Skeletal muscle cell (primary cell): ENCODE measurements around the gene HSPB8.
A peak's percentile ranks its signal among the peaks of the same experiment; 100 is the strongest.
"Not testable (repeated sequence)": the region's sequence is repeated elsewhere in the genome, so short reads cannot be mapped to it uniquely, and the experiment has no call there.

ENCODE experiments used
- DNase-seq: peaks from one replicate; pipeline ENCODE4 v3.0.0-alpha.2; 2010; ENCODE audit warnings: low read depth
- H3K4me3 ChIP-seq: 2 replicates; pipeline ENCODE4 v1.5.1; 2011; ENCODE audit warnings: low read depth, mild to moderate bottlenecking, control low read depth, low read length, moderate library complexity

HSPB8 gene

DNA sequence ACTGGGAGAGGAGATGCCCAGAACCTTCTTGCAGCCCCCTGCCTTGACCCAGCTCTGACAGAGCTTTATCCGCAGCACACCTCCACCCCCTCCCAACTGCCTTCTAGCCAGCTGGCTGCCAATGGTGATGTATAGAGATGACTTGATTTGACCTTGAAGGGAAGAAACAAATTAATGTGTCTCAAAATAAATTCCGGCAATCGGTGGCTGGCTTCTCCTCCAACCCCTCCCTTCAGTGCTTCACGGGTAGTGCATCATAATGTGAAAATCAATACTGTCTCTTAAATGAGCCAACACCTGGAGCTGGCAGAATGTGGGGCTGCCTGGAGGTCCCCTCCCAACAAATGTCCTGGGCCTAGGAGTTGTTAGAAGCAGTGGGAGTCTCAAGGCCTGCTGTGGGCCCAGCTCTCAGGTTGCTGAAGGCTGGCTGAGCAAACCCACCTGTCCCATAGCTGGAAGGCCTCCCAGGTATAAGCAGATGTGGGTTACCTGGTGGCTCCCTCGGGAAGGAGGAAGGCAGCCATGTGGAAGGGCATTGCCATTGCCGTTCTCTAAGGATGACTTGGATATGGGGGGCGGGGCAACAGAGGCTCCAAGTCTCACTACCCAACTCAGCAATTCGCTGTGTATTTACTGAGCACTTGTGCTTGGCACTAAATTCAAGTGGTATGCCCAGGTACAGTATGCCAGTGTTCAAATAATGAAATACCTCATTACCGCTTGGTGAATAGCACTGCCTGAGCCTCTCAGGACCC is 23.2 kb downstream of the HSPB8 start:
- H3K4me3 ChIP-seq, result no peak overlapping the region
- no peak for DNase-seq

DNA sequence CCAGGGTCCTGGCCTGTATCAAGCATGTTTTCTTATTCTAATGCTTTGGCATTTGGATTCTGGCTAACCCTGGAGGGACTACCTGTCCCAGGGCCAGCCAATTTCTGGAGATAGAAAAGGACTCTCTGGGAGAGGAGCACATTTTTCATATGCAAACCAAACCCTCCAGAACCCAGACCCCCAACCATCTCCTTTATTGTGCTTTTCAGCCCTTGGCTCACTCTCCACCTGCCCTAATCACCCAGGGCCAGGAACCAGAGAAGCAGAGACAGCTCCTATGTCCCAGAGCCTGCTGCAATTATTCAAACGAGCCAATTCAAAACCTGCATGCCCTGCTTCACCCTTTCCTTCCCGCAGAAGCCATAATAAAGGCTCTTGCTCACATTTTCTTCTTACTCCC is 23.8 kb downstream of the HSPB8 start:
- DNase-seq, result no peak
- no peak overlapping the region for H3K4me3 ChIP-seq

DNA sequence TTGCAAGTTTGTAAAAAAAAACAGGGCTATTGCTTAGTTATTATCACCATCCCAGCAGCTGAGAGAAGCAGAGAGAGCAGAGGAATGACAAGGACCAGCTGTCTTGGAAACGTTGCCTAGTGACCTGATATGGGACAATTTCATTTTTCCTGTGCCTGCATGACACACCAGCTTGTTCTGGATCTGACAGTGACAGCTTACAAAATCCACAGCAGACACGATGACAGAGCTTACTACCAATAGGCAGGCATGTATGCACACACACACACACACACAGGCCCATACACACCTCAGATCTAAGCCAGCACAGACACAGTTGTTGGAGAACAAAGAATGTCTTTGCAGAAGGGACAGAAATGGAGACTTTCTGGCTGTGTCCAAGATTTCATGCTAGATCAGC is 25.4 kb downstream of the HSPB8 start:
- H3K4me3 ChIP-seq, result no peak overlapping the region
- DNase-seq, result no peak

DNA sequence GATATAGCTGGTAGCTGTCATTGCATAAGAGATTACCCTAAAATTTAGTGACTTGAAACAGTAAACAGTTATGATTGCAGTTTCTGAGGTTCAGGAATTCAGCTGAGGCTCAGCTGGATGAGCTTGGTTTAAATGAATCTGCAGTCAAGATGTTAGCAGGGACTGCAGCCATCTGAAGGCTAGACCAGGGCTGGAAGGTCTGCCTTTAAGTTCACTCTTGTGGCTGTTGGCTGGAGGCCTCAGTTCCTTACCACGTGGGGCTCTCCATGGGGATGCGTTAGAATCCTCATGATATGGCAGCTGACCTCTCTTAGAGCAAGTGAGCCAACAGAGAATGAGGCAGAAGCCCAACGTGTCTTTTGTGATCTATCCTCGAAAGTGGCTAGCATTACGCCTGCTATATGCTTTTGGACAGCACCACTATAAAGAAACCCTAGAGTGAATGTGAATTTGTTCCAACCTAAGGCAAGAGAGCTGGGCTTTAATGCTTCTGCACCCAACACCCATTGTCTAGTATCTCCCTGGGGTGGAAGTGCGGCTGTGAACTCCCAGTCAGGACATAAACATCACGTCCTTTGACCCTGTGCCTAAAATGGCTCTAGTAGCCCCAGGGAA is 26.0 kb downstream of the HSPB8 start:
- DNase-seq, result no peak
- no peak overlapping the region for H3K4me3 ChIP-seq

DNA sequence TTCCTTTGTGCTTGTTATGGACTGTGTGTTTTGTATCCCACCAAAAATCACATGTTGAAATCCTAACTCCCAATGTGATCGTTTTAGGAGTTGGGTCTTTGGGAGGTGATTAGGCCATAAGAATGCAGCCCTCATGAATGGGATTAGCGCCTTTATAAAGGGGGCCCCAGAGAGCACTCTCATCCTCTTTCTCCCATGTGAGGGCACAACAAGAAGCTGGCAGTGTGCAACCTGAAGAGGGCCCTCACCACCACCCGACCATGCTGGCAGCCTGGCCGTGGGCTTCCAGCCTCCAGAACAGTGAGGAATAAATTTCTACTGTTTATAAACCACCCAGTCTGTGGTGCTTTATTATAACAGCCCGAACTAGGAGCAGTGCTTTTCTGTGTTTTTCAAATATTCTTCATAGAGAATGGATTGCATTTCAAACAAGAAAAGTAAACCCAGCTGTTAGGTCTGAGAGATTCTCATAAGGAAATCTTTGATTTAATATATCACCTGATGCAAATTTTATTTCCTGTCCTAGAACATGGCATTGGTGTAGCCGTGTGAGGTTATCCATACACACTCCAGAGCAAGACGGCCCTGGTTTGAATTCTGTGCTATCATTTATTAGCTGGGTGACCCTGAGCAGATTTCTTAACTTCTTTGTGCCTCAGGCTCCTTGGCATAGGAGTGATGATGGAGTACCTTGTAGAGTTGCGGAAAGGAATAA is 27.8 kb downstream of the HSPB8 start:
- DNase-seq, result no peak
- H3K4me3 ChIP-seq, result no peak overlapping the region

DNA sequence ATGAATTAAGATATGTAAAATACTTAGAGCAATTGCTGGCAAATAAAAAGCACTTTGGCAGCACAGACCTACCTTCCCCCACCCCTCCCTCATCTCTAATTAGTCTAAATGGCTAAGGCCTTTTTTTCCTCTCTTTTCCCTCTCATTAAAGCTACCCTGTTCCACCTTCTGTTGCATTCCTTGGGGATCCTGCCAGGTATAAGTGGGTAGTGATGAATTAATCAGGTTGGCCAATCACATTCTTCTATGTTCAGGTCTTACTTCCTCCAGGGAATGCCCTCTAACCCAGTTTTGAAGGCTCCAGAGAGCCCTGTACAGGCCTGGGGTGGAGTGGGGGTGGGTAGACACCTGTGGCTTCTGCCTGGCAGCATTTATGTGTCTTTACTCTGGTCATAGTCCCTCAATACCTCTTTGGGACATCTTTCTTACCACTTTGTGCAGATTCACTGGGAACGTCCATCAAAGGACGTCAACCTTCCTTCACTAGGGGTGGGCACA is 28.4 kb downstream of the HSPB8 start:
- H3K4me3 ChIP-seq, result no peak overlapping the region
- DNase-seq, result no peak

DNA sequence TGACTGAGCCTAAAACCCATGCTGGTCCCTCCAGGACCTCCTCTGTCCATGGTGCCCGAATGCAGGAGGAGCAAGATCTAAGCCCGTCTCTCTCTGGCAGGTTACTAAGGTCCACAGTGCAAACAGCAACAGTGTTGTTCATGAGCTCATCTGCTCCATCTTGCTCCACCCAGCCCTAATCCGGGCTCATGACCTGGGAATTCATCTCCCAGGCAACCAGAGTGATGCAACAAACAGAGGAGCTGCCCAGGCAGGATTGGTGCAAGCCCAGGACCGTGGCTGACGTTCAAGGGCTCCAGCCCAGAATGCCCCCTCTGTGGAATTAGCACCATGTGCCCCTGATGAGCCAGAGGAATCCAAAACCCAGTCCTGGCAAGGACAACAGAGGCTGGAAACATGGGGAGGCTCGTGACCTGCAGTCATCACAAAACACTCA is 29.9 kb downstream of the HSPB8 start:
- peak; percentile 32 for DNase-seq
- H3K4me3 ChIP-seq, result no peak overlapping the region

DNA sequence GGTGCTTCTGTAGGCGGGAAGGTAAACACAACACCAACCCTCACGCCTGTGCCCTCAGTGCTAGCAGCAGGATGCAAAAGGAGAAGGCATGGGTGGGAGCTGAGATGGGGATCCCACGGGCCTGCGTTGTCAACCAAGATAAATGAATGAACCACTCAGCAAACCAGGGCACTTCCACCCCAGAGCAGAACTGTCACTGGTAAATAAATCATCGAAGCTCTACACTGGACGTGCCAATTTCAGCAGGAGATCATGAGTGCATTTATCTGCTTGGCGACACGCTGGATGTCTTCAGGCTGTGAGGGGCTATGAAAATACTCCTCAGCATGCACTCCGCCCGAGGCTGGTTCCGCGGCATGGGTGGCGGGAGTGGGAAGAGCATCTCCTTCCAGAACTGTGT is 33.2 kb downstream of the HSPB8 start:
- no peak for DNase-seq
- H3K4me3 ChIP-seq, result no peak overlapping the region

DNA sequence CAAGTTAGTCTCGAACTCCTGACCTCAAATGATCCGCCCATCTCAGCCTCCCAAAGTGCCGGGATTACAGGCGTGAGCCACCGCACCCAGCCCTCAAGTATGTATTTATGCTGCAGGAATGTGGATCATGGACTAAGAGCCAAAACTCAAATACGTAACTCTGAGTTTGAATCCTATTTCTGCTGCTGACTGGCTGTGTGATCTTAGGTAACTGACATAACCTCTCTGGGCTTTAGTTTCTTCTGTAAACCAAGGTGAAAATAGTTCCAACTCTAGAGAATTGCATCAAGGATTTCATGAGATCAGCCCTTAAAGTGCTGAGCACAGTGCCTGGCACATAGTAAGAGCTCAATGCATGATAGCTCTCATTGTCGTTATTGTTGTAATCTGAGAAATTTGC is 37.4 kb downstream of the HSPB8 start:
- no peak overlapping the region for H3K4me3 ChIP-seq
- DNase-seq, result no peak

DNA sequence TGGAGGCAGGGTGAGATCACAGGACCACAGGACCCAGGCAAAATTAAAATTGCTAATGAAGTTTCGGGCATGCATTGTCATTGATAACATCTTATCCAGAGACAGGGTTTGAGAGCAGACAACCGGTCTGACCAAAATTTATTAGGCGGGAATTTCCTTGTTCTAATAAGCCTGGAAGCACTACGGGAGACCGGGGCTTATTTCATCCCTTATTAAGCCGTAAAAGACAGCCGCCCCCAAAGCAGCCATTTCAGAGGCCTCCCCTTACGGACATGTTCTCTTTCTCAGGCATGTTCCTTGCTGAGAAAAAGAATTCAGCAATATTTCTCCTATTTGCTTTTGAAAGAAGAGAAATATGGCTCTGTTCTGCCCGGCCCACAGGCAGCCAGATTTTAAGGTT is 40.1 kb downstream of the HSPB8 start:
- not testable (repeated sequence) for DNase-seq, H3K4me3 ChIP-seq

DNA sequence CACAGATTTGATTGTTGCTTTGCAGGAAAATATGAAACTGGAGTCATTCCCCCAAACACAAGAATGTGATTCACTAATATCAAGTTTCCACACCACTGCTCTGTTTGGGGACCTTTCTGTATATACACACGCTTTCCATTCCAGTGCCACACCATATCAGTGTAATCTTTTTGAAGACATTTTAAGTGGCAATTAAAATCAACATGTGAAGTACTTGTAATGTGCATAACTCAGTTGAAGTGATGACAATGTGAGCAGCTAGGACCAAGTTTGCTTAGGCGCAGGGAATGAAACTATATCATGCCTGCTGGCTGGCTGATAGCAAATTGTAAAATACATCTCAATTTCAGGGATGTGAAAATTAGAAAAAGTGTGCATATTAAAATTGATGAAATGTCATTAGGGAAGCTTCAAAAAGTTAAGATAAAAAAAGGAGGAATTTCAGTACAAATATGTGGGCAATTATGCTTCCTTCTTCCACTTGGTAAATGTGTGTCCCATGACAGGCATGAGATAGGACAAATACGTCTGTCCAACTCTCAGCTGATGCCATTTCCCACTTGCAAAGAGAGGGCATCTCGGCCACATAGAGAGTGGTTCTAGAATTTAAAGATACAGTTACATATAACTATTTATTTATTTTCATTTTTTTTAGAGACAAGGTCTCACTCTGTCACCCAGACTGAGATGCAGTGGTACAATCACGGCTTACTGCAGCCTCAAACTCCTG is 43.7 kb downstream of the HSPB8 start:
- DNase-seq, result no peak
- H3K4me3 ChIP-seq, result no peak overlapping the region

DNA sequence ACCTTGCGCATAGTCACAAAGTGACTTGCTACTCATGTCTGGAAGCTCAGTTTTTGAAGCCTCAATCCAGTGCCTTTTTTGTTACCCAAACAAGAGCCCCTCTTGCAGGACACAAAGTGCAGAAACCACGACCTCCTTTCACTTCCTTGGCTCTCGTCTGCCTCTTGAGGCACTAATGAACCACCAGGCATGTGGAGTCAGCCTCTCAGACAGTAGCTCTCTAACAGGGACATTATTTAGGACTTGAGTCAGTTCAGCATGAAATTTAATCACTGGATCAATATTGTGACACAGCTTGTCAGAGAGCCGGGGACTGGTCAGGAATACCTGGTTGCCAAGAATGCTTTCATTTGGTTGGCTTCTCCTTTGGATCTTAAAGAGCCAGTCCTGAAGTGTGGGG is 46.7 kb downstream of the HSPB8 start:
- no peak overlapping the region for H3K4me3 ChIP-seq
- no peak for DNase-seq

DNA sequence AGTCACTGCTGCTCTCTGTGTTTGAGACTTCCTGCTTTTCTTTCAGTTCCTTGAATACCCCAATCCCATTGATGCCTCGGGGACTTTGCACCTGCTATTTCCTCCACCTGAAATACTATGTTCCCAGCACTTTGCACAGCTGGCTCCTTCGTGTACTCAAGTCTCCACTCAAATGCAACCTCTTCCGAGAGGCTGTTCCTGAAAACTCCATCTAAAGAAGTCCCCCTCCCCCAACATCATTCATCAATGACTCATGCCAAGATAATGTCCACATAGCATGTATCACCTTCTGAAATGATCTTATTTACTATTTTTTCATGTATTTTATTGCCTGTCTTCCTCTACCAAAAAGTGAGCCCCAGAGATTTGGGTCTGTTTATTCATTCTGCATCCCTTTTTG is 48.6 kb downstream of the HSPB8 start:
- DNase-seq, result no peak
- no peak overlapping the region for H3K4me3 ChIP-seq

DNA sequence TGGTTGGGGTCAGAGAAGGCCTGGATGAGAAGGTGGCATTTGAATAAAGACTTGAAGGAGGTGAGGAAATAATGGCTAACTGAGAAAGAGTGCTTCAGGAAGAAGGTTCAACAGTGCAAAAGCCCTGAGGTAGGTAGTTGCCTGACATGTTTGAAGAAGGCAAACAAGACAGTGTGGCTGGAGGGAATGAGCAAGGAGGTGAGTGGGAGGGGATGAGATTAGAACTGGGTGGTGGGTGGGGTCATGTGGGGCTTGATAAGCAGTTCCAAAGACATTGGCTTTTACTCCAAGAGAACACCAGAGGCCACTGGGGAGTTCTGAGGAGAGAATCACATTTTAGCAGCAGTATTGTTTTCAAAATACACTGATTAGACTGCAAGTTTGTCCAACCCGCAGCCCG is 50.5 kb downstream of the HSPB8 start:
- DNase-seq, result no peak
- H3K4me3 ChIP-seq, result no peak overlapping the region

DNA sequence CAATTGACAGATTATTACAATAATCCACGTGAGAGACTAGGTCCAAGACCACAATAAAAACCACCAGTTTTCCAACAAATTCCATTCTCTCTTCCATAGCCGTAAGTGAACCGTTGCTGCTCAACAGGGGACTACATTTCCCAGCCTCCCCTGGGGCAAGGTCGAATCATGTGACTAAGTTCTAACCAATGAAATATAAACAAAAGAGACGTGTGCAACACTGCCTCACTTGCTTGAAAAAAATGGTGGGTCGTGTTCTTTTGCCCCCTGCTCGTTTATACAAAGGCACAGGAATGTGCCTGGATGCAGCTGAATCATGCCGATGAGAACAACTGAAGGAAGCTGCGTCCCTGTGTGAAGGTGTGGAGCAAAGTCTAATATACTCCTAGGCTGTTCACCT is 51.1 kb downstream of the HSPB8 start:
- H3K4me3 ChIP-seq, result no peak overlapping the region
- DNase-seq, result no peak

DNA sequence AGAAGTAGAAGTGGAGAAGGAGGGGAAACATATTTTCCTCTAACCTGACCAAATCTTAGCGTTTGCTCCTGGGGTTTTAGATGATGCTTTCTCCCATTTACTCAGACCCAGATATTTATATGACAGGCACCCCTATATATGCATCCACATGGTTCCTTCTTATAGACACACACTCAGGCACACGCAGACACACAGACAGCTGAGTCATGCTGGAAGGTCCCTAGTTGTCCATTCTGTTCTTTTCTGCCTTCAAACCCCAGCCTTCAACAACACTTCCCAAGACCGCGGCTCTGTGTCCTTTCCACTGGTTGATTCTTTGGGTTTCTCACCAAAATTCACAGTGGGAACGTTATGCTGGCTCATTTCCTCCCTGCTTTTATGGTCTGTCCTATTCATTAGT is 52.1 kb downstream of the HSPB8 start:
- H3K4me3 ChIP-seq, result no peak overlapping the region
- no peak for DNase-seq

DNA sequence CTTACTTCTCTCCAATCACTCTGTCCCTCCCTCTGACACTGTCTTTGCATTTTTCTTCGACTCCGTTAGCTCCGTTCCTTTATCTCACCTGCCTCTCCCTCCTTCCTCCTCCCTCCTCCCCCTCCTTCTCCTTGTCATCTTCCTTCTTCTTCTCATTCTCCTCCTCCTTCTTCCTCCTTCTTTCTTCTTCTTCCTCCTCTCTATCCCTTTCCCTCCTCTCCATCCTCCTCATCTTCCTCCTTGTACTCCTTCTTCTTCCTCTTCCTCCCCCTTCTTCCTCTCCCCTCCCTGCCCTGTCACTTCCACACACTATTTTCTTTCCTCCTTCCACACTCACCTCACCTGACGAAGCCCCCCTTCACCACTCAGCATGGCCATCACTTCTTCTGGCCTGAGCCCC is 53.0 kb downstream of the HSPB8 start:
- H3K4me3 ChIP-seq, result no peak overlapping the region
- DNase-seq, result no peak

DNA sequence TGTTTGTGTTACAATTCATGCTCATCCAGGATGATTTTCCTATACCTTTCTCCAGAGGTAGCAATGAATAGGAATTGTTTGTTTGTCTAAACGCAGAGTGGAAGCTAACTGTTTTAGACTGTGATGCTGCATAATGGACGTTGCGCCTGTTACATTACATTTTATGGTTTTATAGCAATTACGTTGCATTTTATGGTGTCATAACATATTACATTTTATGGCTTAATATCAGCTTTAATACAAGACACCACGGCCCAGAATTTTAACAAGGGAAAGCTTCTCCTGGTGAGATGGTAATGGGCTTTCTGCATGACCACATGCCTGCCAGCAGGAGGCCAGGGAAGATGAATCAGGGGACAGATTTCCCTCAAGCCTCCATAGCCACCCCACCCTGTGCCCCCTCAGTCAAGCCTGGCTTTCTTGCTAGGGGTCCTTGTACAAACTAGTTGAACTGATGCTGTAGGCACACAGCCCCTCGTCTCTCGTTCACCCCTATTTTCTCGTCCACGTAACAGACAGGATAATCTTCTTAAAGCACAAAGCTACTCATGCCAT is 56.5 kb downstream of the HSPB8 start:
- no peak overlapping the region for H3K4me3 ChIP-seq
- DNase-seq, result no peak

DNA sequence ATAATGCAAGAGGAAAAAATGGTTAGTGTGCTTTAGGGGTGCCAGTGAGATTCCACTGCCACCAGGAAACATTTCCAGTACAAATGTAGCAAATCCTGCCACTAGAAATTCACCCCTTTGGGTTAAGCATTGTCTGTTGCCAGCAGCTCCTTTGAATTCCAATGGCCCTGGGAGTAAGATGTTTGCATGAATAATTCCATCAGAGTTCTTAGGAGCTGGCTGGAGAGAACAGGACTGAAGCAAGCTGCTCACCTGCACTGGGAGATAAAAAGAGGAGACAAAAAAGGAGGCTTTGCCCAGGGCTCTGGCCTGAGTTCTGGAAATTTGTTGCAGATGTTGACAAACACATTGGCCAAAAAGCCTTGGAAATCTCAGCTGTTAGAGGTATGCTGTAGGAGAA is 57.6 kb downstream of the HSPB8 start:
- DNase-seq, result no peak

DNA sequence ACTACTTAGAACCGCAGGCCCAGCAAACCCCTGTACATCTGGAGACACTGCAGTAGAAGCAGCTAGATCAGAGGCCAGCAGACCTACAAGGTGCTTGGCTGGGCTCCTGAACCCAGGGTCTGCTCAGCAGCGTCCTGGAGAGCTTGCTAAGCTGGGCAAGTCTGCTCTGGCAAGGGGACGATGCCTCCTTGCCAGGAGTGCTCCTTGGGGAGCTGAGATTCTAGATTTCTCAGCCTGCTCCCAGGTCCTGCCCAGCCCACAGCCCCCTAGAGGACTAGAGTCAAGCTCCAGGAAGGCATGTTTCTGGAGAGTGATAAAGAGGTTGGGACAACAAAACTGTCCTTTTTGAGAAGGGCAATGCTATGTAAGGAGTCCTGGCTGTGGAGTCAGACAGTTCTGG is 60.3 kb downstream of the HSPB8 start:
- no peak overlapping the region for H3K4me3 ChIP-seq

More for the DNA sequence above, 57.6 kb downstream of the HSPB8 start:
- H3K4me3 ChIP-seq, result no peak overlapping the region

More for the DNA sequence above, 60.3 kb downstream of the HSPB8 start:
- no peak for DNase-seq
